GM19452 (cell line): ENCODE data around the gene SYNE1.
A peak's percentile ranks its signal among the peaks of the same experiment; 100 is the strongest.
"Not testable (repeated sequence)": the region's sequence is repeated elsewhere in the genome, so short reads cannot be mapped to it uniquely, and the experiment has no call there.

Source experiments
- ATAC-seq: cut with Tn5 transposase; IDR thresholded peaks from one replicate; pipeline ENCODE4 v1.9.1; 2021; ENCODE audit not compliant: unreplicated experiment

Gene SYNE1

DNA sequence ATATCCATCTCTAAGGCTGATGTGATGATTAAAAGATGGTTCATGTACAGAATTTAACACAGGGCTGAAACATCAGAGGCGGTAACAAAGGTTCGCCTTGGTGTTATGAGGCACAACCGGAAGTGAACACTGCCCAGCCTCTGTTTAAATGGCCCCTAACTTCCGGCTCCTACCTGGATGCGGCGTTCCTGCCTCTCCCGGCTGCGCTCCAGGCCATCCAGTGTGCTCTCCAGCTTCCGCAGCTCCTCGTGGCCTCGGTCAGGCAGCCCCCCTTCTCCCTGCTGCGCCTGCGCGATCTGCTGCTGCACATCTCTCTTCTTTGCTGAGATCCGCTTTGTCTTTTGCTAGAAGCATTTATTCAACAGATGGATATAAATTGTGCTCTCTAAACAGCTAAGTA lies 195.3 kb downstream of the SYNE1 start:
- ATAC-seq = no peak

GRCh38 chr6:152435816-152436215 lies 201.3 kb downstream of the SYNE1 start:
- ATAC-seq = no peak

DNA sequence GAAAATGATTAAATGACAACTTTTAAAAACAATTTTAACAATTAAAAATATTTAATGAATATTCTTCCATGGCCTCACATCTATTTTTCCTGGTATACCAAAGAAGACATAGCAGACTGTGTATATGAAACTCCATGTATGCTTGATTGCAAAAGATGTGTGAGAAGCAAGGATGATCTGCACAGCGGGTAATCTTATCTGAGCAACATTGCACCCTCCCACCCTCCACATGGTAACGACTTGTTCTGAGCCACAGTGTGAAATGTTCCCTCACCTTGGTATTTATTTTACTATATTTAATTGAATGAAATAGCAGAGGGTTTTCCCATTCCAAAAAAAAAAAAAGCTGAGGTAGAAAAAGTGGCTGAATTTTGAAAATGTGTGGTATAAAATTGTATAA lies 204.4 kb downstream of the SYNE1 start:
- no peak for ATAC-seq

- ATAC-seq = no peak
These were observed 209.0 kb downstream of the SYNE1 start for GRCh38 chr6:152428126-152428525.

DNA sequence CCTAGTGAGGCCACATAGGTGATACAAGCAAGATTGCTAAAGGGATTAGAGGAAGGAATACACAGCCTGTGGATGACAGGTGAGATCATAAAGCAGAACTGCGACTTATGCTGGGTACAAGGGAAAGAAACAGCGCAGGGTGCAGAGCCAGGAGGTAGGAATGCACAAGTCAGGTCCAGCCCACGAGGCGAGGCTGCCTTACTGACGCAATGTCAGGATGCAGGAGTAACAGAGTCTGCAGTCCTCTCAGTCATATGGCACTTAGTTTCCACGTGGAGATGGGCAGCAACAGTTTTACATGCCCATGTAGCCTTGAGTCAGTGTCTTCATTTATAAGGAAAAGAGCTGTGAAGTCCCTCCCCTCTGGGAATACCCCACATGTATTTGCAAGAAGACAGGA lies 210.9 kb downstream of the SYNE1 start:
- no peak for ATAC-seq

GRCh38 chr6:152423216-152424103 lies 213.7 kb downstream of the SYNE1 start:
- peak; percentile 77 for ATAC-seq

DNA sequence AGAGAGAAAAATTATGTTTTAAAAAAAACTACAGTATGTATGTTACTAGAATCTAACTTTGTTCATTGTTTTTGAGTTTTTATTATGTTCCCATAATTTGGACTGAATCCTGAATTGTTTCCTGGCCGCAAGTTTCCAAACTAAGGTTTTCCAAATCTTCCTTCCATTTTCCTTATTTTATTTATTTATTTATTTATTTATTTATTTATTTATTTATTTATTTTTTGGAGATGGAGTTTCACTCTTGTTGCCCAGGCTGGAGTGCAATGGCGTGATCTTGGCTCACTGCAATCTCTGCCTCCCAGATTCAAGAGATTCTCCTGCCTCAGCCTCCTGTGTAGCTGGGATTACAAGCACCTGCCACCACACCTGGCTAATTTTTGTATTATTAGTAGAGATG lies 215.7 kb downstream of the SYNE1 start:
- not testable (repeated sequence) for ATAC-seq

DNA sequence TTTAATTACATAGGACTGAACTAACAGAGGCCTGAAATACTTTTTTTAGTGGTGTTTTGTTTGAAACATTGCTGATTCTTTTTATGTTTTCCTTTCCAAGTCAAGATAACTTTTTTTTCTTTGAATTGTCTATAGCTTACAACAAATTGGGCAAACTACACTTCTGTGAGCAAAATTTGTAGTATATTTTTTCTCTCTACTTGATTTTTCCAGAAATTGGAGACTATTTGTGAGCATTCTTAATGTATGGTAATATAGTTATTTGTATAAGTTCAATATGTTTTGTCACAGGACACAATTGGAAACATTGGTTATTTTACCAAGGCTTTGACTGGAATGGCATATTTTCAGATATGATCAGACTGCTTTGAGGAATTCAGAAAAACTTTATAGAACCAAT lies 216.5 kb downstream of the SYNE1 start:
- ATAC-seq = no peak

GRCh38 chr6:152418551-152418950 lies 218.6 kb downstream of the SYNE1 start:
- no peak for ATAC-seq

GRCh38 chr6:152416652-152417051 lies 220.5 kb downstream of the SYNE1 start:
- ATAC-seq = no peak

- ATAC-seq = no peak
These were observed 232.1 kb downstream of the SYNE1 start for GRCh38 chr6:152404936-152405595.

- ATAC-seq = no peak
These were observed 232.9 kb downstream of the SYNE1 start for GRCh38 chr6:152404086-152404857.

DNA sequence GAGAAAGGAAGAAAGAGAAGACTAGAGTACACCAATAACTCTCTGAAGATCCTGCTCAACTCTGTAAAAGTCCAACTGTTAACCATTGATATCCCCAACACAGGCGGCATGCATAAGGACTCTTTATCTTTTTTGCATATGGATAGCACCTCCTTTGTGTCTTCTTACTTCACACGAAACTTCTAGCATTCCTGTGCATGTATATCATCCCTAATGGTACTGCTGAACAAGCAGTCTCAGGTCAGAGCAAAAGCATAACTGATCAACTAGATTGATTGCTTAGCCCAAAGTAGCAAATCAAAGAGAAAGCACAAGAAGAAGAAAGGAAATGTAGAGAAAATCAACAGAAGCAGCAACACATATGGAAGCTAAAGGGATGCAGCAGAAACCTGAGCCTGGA lies 234.4 kb downstream of the SYNE1 start:
- no peak for ATAC-seq

DNA sequence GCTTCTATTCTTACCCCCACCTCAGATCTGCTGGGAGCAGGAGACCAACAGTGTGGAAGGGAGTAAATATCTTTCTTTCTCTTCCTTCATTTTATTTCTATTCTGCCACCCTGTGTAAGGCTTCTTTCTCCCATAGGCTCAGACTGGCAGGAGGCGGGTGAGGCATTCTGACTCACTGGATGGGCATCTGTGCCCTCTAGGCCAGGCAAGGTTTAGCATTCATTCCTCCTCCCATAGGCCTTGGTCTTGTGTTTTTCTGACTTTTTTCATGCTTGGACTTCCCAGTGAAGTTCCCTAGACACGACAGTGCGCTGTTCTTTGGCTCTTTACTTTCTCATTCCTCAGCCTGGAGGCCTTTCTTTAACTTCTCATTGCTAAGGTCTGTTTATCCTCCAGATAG lies 235.2 kb downstream of the SYNE1 start:
- ATAC-seq = no peak

DNA sequence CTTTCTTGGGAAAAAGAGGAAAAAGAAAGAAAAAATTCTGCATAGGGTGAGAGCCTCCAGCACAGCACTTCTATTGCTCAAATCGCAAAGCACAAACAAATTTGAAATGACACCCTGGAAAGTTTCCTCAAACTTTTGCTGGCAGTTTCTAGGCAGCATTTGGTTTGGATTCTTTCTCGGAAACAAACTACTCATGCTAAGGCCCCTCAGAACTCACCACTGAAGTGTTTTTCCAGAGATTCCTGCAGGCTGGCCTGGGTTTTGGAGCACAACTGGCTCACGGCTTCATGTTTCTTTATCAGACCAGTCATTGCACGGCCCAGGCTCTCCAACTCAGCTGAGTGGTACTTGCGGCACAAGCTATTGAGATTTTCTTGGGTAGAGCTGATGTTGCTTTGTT lies 237.8 kb downstream of the SYNE1 start:
- no peak for ATAC-seq

DNA sequence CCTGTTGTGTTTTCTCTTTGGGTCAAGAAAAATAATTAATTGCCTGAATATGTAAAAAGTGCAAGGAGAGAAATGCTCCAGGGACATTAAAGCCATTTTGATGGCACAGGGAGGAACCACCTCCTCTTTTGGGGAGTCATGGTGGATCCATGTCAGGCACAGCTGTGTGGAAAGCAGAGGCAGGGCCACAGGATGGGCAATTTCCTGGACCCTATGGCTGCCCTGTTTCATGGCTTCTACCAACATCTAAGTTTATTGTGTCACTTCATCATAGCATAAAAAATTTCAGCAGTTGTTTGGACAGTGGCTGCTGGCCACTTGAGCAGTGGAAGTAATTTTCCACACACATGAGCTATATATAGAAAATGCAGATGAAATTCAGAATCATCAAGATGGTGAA lies 238.2 kb downstream of the SYNE1 start:
- no peak for ATAC-seq

GRCh38 chr6:152398316-152398715 lies 238.8 kb downstream of the SYNE1 start:
- ATAC-seq = no peak

GRCh38 chr6:152394303-152394702 lies 242.9 kb downstream of the SYNE1 start:
- no peak for ATAC-seq

DNA sequence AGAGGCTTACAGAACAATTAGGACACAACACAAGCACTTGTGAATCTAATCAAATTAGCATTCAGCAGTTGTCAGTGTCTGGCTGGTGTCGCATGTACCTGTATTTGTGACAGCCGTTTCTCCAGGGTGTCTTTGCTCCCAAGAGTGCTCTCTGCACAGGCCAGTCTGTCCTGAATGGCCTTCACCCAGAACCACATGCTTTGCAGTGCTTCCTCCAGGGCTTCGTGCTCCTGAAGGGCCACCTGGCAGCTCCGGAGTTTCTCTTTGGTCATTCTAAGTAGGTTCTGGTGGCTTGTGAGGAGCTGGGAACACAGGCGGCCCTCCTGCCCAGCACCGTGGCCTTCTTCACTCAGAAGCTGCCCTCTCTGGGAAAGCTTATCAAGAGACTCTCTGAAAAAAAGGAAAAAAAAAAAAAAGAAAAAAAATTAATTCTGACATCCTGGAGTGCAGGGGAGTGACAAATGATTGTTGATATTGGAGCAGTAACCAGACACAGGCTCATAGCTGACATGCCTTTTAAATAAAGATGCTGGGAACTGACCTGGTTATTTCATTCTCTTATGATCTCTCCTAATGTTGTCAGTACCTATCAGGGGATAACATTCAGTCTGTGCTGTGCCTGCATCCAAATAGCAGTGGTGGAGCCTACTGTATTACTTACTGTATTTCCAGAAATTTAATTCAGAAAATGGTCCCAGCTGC lies 245.8 kb downstream of the SYNE1 start:
- no peak for ATAC-seq

DNA sequence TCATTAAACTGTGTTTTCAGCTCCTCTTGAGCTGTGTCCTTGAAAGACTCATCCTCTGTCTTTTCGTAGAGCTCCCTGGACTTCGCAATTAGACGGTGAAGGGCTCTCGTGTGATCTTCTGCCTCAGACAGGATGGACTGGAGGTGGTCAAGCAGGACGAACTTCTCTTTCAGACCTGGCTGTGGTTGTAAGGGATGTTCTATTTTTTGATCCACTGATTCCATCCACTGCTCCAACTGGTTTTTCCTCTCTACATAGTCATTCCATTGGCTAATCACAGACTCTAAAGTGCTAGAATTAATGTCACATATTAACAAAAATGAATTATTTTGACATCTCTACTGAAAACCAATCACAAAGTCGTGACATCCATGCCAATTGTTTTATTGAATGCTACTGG lies 250.1 kb downstream of the SYNE1 start:
- ATAC-seq = no peak

DNA sequence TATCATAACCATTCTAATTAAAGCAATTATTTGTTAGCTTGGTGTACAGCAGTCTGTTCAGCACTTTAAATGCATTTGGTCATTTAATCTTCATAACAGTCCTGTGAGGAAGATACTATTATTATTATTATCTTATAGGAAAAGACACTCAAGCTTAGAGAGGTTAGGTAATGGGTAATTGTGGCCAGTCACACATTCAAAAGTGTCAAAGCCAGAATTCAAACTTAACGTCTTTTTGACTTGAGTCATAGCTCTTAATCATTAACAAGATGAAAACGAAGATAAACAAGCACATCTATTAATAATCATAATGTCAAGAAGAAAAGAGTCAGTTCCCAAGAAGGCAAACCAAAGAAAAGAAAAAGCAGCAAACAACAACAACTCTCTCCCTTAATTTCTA lies 251.0 kb downstream of the SYNE1 start:
- peak; percentile 51 for ATAC-seq
